Thyroid gland (tissue), 4 donors: ENCODE data around the gene RPRD1B. TPM values are rescaled to one million over a fixed set of nuclear protein-coding genes. Genes with fewer than 3 reads are reported as not detected.

Experiments used
- DNase-seq, 2 donors: peaks; one replicate each; pipeline ENCODE4 v3.0.0-alpha.2; 2019
- H3K27ac ChIP-seq, 3 donors: fragments of 200-600 bp; sonication (generic); 1 replicate in 2 of 3; 2 replicates in 1 of 3; pipeline ENCODE4 v1.5.1; 2016 to 2019; ENCODE audit warnings: mild to moderate bottlenecking in 1 of 3, moderate library complexity in 1 of 3
- H3K27me3 ChIP-seq: fragments of 200-600 bp; sonication (generic); one replicate; pipeline ENCODE4 v1.5.1; 2019
- H3K36me3 ChIP-seq, 2 donors: fragments of 200-600 bp; sonication (generic); one replicate each; pipeline ENCODE4 v1.5.1; 2016 to 2019
- H3K4me1 ChIP-seq, 2 donors: fragments of 200-600 bp; sonication (generic); one replicate each; pipeline ENCODE4 v1.5.1; 2017 to 2019
- H3K4me3 ChIP-seq, 3 donors: fragments of 200-600 bp; sonication (generic); replicated peaks in 1 of 3; 1 replicate in 2 of 3; 2 replicates in 1 of 3; pipeline ENCODE4 v1.5.1; 2016; ENCODE audit warnings: mild to moderate bottlenecking in 1 of 3
- H3K9me3 ChIP-seq: fragments of 200-600 bp; sonication (generic); one replicate; pipeline ENCODE4 v1.5.1; 2017
- POLR2A ChIP-seq, 2 donors: fragments of 450-650 bp; IDR thresholded peaks; one replicate each; pipeline ENCODE4 v1.6.1; 2017; ENCODE audit warnings: antibody characterized with exemption in 2 of 2, mild to moderate bottlenecking in 2 of 2, moderate library complexity in 1 of 2
- WGBS, 2 donors: methylation state at CpG; one replicate each; pipeline ENCODE4 v1.1.5; 2017; 5-methylcytosine and 5-hydroxymethylcytosine counted together
- intact Hi-C: fragments of 100-400 bp; cut with DNase I; formaldehyde crosslinking; loops from one replicate; pipeline ENCODE4 v1.15.1; 2023
- total RNA-seq, 4 donors: library from RNA; depleted of rRNA; stranded (reverse); fragments of >200 nt; gene quantifications; one replicate each; pipeline ENCODE4 v1.2.3, GENCODE V29; 2016
- TF ChIP-seq, protein P1 (sequence below), 6 experiments: fragments of 200-600 bp in 3 of 6; fragments of 450-650 bp in 3 of 6; sonication (generic) in 3 of 6; IDR thresholded peaks; one replicate each; pipeline ENCODE4 v1.5.1; 2016 to 2019; ENCODE audit warnings: antibody characterized with exemption in 6 of 6, mild to moderate bottlenecking in 2 of 6, inconsistent platforms in 1 of 6, moderate library complexity in 1 of 6

RPRD1B gene
- total RNA-seq, 4 donors from 2014 or later, result 24.2 to 58.9 (median 27.0) TPM

DNA sequence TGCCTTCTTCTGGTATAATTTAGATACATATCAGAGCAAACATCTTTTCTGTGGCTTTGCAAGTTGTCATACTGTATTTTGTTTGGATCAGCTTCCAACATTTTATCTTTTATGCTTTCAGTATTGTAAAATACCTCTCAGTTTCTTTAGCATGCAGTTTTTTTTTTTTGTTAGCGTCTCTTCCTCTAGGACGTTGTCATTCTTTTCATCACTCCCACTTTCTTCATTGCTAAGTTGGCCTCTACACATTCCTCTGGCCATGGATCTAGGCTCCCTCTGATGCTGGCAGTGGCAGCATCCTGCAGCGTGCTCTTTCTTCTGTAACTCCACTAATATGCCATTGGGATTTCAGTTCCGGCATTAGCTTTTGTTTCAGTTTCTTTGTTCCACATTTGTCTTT lies 21.7 kb downstream of the RPRD1B start:
- no peak for TF ChIP-seq POLR2A (IDR thresholded peaks at IDR 0.05)
- TF ChIP-seq, protein P1, sequence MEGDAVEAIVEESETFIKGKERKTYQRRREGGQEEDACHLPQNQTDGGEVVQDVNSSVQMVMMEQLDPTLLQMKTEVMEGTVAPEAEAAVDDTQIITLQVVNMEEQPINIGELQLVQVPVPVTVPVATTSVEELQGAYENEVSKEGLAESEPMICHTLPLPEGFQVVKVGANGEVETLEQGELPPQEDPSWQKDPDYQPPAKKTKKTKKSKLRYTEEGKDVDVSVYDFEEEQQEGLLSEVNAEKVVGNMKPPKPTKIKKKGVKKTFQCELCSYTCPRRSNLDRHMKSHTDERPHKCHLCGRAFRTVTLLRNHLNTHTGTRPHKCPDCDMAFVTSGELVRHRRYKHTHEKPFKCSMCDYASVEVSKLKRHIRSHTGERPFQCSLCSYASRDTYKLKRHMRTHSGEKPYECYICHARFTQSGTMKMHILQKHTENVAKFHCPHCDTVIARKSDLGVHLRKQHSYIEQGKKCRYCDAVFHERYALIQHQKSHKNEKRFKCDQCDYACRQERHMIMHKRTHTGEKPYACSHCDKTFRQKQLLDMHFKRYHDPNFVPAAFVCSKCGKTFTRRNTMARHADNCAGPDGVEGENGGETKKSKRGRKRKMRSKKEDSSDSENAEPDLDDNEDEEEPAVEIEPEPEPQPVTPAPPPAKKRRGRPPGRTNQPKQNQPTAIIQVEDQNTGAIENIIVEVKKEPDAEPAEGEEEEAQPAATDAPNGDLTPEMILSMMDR (IDR thresholded peaks at IDR 0.05), result no peak
- peaks cover 2% of the 10 kb centered on the region in 2 donors for H3K4me1 ChIP-seq
- peaks cover 11 to 19% of the 10 kb centered on the region in 2 donors for H3K36me3 ChIP-seq
- WGBS, 2 donors, result 73 to 82% methylated on average over 4 of the region's 4 CpGs
- H3K27ac ChIP-seq, result no peak overlapping the region
- H3K4me3 ChIP-seq, result no peak overlapping the region
- H3K9me3 ChIP-seq, result no peaks in the 10 kb centered on the region
- H3K27me3 ChIP-seq, result no peaks in the 10 kb centered on the region
- no peak for DNase-seq
- intact Hi-C loops, result loop anchor here (5.0 kb wide), 1 partner anchor 112 kb away; the partner anchor contains the start of gene TGM2

DNA sequence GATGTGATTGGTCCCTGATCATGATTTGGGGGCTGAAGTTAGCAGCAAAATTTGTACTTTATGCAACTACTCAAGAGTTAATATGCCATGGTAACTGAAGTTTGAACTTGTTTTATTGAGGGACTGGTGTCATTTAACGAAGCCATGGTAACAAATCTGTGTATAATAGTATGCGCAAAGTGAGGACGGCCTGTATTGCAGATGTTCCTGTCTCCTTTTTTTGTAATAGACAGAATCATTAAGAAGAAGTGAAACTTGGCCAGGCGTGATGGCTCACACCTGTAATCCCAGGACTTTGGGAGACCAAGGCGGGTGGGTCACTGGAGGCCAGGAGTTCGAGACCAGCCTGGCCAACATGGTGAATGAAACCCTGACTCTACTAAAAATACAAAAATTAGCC lies 22.3 kb downstream of the RPRD1B start:
- intact Hi-C loops, result loop anchor here (2.0 to 5.0 kb wide), 2 partner anchors 111 to 167 kb away; partner anchors contain the start of gene TGM2
- H3K27me3 ChIP-seq, result no peaks in the 10 kb centered on the region
- 91 to 95% methylated on average over 6 of the region's 6 CpGs for WGBS, 2 donors
- H3K4me1 ChIP-seq, result no peaks in the 10 kb centered on the region
- no peaks in the 10 kb centered on the region for H3K9me3 ChIP-seq
- no peak for DNase-seq
- peaks cover 16 to 24% of the 10 kb centered on the region in 2 donors for H3K36me3 ChIP-seq
- TF ChIP-seq POLR2A (IDR thresholded peaks at IDR 0.05), result no peak
- TF ChIP-seq, protein P1 (IDR thresholded peaks at IDR 0.05), result no peak
- H3K27ac ChIP-seq, result no peak overlapping the region
- no peak overlapping the region for H3K4me3 ChIP-seq

DNA sequence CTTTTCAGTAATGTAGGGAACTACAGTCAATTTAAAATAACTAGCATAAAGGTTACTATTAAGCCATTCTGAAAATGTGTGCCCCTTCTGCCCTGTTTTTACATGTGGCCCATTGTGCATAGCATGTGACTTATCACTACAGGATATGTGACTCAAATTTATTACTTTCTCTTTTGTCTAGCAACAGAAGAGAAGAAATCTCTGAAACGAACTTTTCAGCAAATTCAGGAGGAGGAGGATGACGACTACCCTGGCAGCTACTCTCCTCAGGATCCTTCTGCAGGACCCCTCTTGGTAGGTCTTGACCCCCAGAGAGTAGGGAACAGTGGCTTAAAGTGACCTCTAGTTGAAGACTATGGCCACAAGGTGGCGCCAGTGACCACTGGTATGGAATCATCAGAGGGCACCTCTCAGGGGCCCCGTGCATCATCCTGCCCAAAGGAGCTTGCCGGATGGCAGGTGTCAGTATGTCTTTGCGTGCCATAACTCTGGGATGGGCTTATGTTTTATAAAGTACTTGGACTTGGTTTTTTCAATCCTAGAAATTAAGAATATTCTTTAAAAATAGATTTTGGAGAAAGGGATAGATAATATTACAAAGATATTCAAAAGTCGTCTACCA lies 23.9 kb downstream of the RPRD1B start:
- Histone ChIP-seq H3K27me3 (no peaks in the 10 kb centered on the region), H3K4me1 (no peaks in the 10 kb centered on the region), H3K9me3 (no peaks in the 10 kb centered on the region), H3K27ac (no peak overlapping the region), H3K4me3 (no peak overlapping the region), H3K36me3 (peaks cover 20 to 37% of the 10 kb centered on the region in 2 donors)
- intact Hi-C loops, result loop anchor here (2.0 to 5.0 kb wide), 2 partner anchors 110 to 165 kb away; partner anchors contain the start of gene TGM2
- DNase-seq, result peak; percentile 81 to 87
- TF ChIP-seq, protein P1 (IDR thresholded peaks at IDR 0.05), result peak; percentile 60 to 82 (median 74)
- TF ChIP-seq POLR2A (IDR thresholded peaks at IDR 0.05), result no peak
- WGBS, 2 donors, result 34 to 40% methylated on average over 7 of the region's 7 CpGs

DNA sequence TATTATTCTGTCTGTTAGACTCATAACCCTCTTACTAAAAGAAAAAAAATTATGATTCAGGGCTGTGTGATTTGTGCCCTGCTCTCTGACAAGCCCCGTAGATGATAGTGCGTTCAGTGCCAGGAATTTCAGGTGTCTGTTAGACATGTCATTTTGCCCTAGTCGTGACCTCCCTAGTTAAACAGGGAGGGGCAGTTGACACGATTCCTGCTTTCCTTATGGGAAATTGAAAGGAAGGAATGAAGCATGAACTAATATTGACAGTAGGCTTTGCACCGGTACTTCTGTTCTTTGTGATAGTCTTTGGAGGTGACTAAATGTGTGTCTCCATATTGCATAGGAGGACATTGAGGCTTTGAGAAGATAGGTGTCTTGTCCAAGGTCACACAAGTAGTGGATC lies 26.3 kb downstream of the RPRD1B start:
- DNase-seq, result no peak
- no peak overlapping the region for H3K4me3 ChIP-seq
- no peaks in the 10 kb centered on the region for H3K4me1 ChIP-seq
- no peaks in the 10 kb centered on the region for H3K9me3 ChIP-seq
- H3K27me3 ChIP-seq, result no peaks in the 10 kb centered on the region
- no peak overlapping the region for H3K27ac ChIP-seq
- TF ChIP-seq POLR2A (IDR thresholded peaks at IDR 0.05), result no peak
- WGBS, 2 donors, result 88 to 89% methylated on average over 5 of the region's 5 CpGs
- intact Hi-C loops, result loop anchor here (5.0 kb wide), 1 partner anchor 107 kb away; the partner anchor contains the start of gene TGM2
- H3K36me3 ChIP-seq, result peaks cover 29 to 43% of the 10 kb centered on the region in 2 donors

DNA sequence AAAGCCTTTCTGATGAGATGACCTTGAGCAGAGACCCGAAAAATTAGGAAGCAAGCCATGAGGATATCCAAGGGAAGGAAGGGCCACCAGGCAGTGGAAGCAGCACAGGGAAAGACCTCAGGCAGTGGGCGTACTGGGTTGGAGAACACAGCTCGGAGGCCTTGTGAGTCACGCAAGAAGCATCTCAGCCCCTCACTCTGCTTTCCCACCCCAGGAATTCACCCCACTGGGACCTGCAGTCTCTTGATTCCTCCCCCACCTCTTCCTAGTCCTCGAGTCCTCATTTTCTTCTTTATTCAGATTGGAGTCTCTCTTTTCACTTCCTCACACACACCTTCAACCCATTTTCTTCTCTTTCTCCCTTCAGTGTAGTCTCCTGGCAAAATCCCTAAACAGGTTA lies 27.0 kb downstream of the RPRD1B start:
- peaks cover 29 to 50% of the 10 kb centered on the region in 2 donors for H3K36me3 ChIP-seq
- 86 to 88% methylated on average over 5 of the region's 5 CpGs for WGBS, 2 donors
- no peaks in the 10 kb centered on the region for H3K27me3 ChIP-seq
- intact Hi-C loops, result no loop called here
- TF ChIP-seq, protein P1 (IDR thresholded peaks at IDR 0.05), result no peak
- TF ChIP-seq POLR2A (IDR thresholded peaks at IDR 0.05), result no peak
- no peak for DNase-seq
- H3K4me1 ChIP-seq, result no peaks in the 10 kb centered on the region
- no peak overlapping the region for H3K27ac ChIP-seq
- no peak overlapping the region for H3K4me3 ChIP-seq
- H3K9me3 ChIP-seq, result no peaks in the 10 kb centered on the region
